ENCODE data around the gene CTDSPL. TPM values are rescaled to one million over a fixed set of nuclear protein-coding genes. Genes with fewer than 3 reads are reported as not detected.

The CTDSPL gene
- polyA plus RNA-seq, 3 donors, result 99.9 to 115 (median 113) TPM

GRCh38 chr3:37999836-38000235, 138.2 kb downstream of the CTDSPL start:
- no peak for DNase-seq

- DNase-seq, result no peak
Measured at GRCh38 chr3:38000242-38000916, 138.7 kb downstream of the CTDSPL start.

GRCh38 chr3:38000965-38001455, 139.3 kb downstream of the CTDSPL start:
- no peak for DNase-seq

GRCh38 chr3:38001456-38002081, 139.9 kb downstream of the CTDSPL start:
- no peak for DNase-seq

GRCh38 chr3:38002291-38002876, 140.7 kb downstream of the CTDSPL start:
- no peak for DNase-seq

- no peak for DNase-seq
Measured at GRCh38 chr3:38002940-38003339, 141.3 kb downstream of the CTDSPL start.

- DNase-seq, result peak; percentile 44
Measured at GRCh38 chr3:38003371-38003816, 141.7 kb downstream of the CTDSPL start.

GRCh38 chr3:38003817-38004414, 142.2 kb downstream of the CTDSPL start:
- no peak for DNase-seq

- peak; percentile 52 for DNase-seq
Measured at GRCh38 chr3:38004415-38005075, 142.9 kb downstream of the CTDSPL start.

GRCh38 chr3:38005076-38006020, 143.7 kb downstream of the CTDSPL start:
- DNase-seq, result no peak

GRCh38 chr3:38006031-38006430, 144.4 kb downstream of the CTDSPL start:
- no peak for DNase-seq

- no peak for DNase-seq
Measured at GRCh38 chr3:38006445-38006995, 144.8 kb downstream of the CTDSPL start.

GRCh38 chr3:38007754-38008090, 146.0 kb downstream of the CTDSPL start:
- DNase-seq, result no peak

GRCh38 chr3:38008191-38008701, 146.6 kb downstream of the CTDSPL start:
- DNase-seq, result no peak

GRCh38 chr3:38008971-38009580, 147.4 kb downstream of the CTDSPL start:
- DNase-seq, result no peak

- DNase-seq, result no peak
Measured at GRCh38 chr3:38009807-38010591, 148.3 kb downstream of the CTDSPL start.

GRCh38 chr3:38011111-38011510, 149.4 kb downstream of the CTDSPL start:
- no peak for DNase-seq

- DNase-seq, result no peak
Measured at GRCh38 chr3:38015485-38015884, 153.8 kb downstream of the CTDSPL start.

- DNase-seq, result no peak
Measured at GRCh38 chr3:38015984-38016383, 154.3 kb downstream of the CTDSPL start.

All from renal pelvis (tissue), 4 donors.